Measurements from ENCODE around the gene PDZD2.

DNA sequence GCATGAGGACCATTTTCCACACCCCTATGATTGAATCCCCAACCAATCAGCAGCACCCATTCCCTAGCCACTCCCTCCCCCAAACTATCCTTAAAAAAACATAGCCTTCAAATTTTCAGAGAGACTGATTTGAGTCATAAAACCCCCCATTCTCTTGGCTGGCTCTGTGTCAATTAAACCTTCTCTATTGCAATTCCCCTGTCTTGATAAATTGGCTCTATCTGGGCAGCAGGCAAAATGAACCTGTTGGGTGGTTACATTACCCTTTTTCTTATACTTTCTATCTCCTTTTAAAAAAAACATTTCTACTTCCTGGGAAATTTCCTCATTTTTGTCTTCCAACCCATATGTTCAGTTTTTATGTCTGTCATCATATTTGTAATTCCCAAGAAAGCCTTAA lies 220.2 kb downstream of the PDZD2 start:
- TF ChIP-seq, protein P1, sequence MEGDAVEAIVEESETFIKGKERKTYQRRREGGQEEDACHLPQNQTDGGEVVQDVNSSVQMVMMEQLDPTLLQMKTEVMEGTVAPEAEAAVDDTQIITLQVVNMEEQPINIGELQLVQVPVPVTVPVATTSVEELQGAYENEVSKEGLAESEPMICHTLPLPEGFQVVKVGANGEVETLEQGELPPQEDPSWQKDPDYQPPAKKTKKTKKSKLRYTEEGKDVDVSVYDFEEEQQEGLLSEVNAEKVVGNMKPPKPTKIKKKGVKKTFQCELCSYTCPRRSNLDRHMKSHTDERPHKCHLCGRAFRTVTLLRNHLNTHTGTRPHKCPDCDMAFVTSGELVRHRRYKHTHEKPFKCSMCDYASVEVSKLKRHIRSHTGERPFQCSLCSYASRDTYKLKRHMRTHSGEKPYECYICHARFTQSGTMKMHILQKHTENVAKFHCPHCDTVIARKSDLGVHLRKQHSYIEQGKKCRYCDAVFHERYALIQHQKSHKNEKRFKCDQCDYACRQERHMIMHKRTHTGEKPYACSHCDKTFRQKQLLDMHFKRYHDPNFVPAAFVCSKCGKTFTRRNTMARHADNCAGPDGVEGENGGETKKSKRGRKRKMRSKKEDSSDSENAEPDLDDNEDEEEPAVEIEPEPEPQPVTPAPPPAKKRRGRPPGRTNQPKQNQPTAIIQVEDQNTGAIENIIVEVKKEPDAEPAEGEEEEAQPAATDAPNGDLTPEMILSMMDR (IDR thresholded peaks at IDR 0.05; ENCODE audit: low read length) = no peak
- TF ChIP-seq EZH2phosphoT487 (IDR thresholded peaks at IDR 0.05; ENCODE audit: low read length) = no peak

All from MM.1S (cell line).